HG03442 (cell line): ENCODE data around the gene IFT88.

Experiments
- ATAC-seq: cut with Tn5 transposase; IDR thresholded peaks from one replicate; pipeline ENCODE4 v1.9.1; 2021; ENCODE audit warnings: mild to moderate bottlenecking, moderate library complexity; ENCODE audit not compliant: unreplicated experiment

Gene IFT88

GRCh38 chr13:20565115-20565736 lies 1.7 kb upstream of the IFT88 start:
- no peak for ATAC-seq

- ATAC-seq, result peak; percentile 6
These were observed 474 bp upstream of the IFT88 start for GRCh38 chr13:20566468-20566897.

- no peak for ATAC-seq
These were observed 1.0 kb downstream of the IFT88 start for GRCh38 chr13:20567881-20568528.

- ATAC-seq, result no peak
These were observed 3.6 kb downstream of the IFT88 start for GRCh38 chr13:20570517-20570916.

DNA sequence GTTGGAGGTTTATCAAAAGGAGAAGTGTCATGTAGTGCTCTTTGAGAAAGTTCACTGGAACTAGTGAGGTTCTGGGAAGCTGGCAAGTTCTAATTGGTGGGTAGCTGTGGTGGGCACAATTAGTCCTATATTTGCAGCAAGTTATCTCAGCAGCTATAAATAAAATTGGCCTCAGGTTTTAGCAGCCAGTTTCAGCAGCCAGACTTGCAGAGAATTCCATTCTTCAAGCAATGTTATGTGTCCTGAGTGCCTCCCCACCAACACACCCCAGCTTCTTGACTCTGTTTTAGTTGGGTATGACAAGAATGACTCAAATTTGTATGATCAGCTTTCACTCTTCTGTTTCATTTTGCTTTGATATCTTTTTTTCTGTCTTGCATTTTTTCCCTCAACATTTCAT lies 4.7 kb downstream of the IFT88 start:
- ATAC-seq, result no peak

GRCh38 chr13:20573186-20573585 lies 6.2 kb downstream of the IFT88 start:
- ATAC-seq, result no peak

DNA sequence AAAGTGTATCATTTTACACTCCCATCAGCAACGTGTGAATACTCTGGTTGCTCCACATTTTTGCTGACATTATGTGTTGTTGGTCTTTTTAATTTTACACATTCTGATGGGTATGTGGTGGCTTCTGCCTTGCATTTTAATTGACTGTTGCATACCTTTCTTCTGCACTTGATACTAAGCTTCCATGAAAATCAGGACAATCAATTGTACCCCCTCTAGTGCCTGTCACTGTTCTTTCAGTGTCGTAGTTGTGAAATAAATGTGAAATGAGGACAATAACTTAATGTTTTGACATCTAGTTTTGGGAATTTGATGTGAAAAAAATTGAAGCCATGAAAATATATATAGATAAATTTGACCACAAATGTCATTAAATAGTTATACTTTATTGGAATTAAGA lies 6.7 kb downstream of the IFT88 start:
- ATAC-seq, result no peak

- ATAC-seq, result no peak
These were observed 12.2 kb downstream of the IFT88 start for GRCh38 chr13:20579191-20579590.

GRCh38 chr13:20580257-20580656 lies 13.3 kb downstream of the IFT88 start:
- no peak for ATAC-seq

GRCh38 chr13:20582026-20582425 lies 15.1 kb downstream of the IFT88 start:
- ATAC-seq, result no peak

DNA sequence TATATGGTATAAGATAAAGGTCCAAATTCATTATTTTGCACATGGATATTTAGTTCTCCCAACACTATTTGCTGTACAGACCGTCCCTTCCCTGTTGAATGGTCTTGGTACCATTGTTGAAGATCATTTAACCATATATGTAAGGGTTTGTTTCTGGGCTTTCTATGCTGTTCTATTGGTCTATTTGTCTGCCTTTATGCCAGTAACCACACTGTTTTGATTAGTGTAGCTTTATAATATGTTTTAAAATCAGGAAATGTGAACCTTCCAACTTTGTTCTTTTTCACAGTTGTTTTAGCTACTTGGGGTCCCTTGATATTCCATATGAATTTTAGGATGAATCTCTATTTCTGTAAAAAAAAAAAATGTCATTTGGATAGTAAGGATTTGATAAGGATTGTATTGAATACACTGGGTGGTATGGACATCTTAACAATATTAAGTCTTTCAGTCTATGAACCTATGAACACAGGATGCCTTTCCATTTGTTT lies 16.9 kb downstream of the IFT88 start:
- ATAC-seq, result no peak

DNA sequence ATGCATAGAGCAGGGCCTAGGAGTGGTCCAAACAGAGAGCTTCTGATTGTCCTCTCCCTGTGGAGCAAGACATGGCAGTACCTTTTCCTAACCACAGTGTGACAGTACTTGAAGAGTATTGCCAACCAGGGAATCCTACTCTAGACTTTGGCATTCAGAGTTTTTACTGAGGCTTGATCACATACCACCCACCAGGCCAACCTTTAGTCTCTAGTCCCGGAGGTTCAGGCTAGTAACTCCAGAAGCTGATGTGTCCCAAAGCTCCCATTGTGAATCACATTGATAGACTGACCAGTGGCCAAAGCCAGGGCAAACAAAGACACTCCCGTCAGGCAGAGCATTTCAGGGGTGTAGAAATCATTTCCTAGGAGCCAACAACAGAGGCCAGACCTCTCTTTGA lies 18.4 kb downstream of the IFT88 start:
- no peak for ATAC-seq

GRCh38 chr13:20588529-20589110 lies 21.7 kb downstream of the IFT88 start:
- ATAC-seq, result no peak

GRCh38 chr13:20590561-20590960 lies 23.6 kb downstream of the IFT88 start:
- ATAC-seq, result no peak

GRCh38 chr13:20592606-20593005 lies 25.6 kb downstream of the IFT88 start:
- ATAC-seq, result no peak

GRCh38 chr13:20594280-20594679 lies 27.3 kb downstream of the IFT88 start:
- ATAC-seq, result no peak

GRCh38 chr13:20607015-20607414 lies 40.1 kb downstream of the IFT88 start:
- no peak for ATAC-seq

GRCh38 chr13:20608438-20609020 lies 41.6 kb downstream of the IFT88 start:
- ATAC-seq, result no peak

DNA sequence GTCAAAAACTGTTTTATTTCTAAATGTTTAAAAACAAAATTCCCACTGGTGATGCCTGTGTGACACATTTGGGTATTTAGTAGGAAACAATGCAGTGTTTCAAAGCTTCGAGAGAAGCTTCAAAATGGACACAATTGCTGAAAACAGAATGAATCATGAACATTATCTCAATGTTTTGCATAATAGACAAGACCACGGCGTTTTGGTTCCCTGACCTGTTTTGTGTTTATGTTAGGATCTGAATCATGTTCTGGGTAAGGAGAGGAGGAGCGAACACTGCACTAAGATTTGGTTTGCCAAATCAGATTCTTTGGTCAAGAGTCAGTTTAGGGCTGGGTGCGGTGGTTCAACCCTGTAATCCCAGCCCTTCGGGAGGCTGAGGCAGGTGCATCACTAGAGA lies 42.2 kb downstream of the IFT88 start:
- no peak for ATAC-seq

GRCh38 chr13:20610006-20610405 lies 43.0 kb downstream of the IFT88 start:
- no peak for ATAC-seq

- no peak for ATAC-seq
These were observed 49.3 kb downstream of the IFT88 start for GRCh38 chr13:20616059-20616797.
